SU-DHL-6 (cell line): ENCODE results near the gene NME3.

Source experiments
- H2AFZ ChIP-seq: fragments of 200-600 bp; sonication (generic); 2 replicates; pipeline ENCODE4 v1.6.1; 2014; ENCODE audit warnings: low read depth, mild to moderate bottlenecking, moderate library complexity, mixed read lengths, antibody characterized with exemption, low read length; ENCODE audit not compliant: severe bottlenecking
- H3F3A ChIP-seq: fragments of 200-600 bp; shearing (Covaris generic); 2 replicates; pipeline ENCODE4 v1.6.0; 2016; ENCODE audit warnings: antibody characterized with exemption, mild to moderate bottlenecking; ENCODE audit not compliant: insufficient read depth
- H3K27ac ChIP-seq: fragments of 200-600 bp; sonication (generic); 2 replicates; pipeline ENCODE4 v1.5.1; 2016; ENCODE audit warnings: low read depth, mild to moderate bottlenecking, low read length, moderate library complexity, mixed read lengths
- H3K27me3 ChIP-seq: fragments of 200-600 bp; sonication (generic), shearing (Covaris generic); 2 replicates; pipeline ENCODE4 v1.6.0; 2014; ENCODE audit warnings: mild to moderate bottlenecking, low read length
- H3K36me3 ChIP-seq: fragments of 200-600 bp; sonication (generic); 2 replicates; pipeline ENCODE4 v1.6.1; 2014; ENCODE audit warnings: mild to moderate bottlenecking, low read length, mixed read lengths
- H3K4me2 ChIP-seq: fragments of 300-600, 200-600 bp; shearing (Covaris generic), sonication (generic); 2 replicates; pipeline ENCODE4 v1.6.0; 2014; ENCODE audit warnings: low read length, low read depth, mild to moderate bottlenecking; ENCODE audit not compliant: poor library complexity, severe bottlenecking
- H3K4me3 ChIP-seq: fragments of 200-600 bp; sonication (generic); 2 replicates; pipeline ENCODE4 v1.5.1; 2014; ENCODE audit warnings: antibody characterized with exemption, low read length, mild to moderate bottlenecking, mixed read lengths; ENCODE audit not compliant: insufficient read depth, poor library complexity, severe bottlenecking
- H3K79me2 ChIP-seq: fragments of 200-600 bp; sonication (generic); 2 replicates; pipeline ENCODE4 v1.6.1; 2014; ENCODE audit warnings: mild to moderate bottlenecking, low read length, moderate library complexity; ENCODE audit not compliant: insufficient read depth
- H3K9ac ChIP-seq: fragments of 200-600 bp; sonication (generic); 2 replicates; pipeline ENCODE4 v1.7.0; 2014; ENCODE audit warnings: mild to moderate bottlenecking, low read length
- H3K9me2 ChIP-seq: fragments of 200-600 bp; sonication (generic); replicated peaks from 2 replicates; pipeline ENCODE4 v1.6.1; 2014; ENCODE audit warnings: low read length; ENCODE audit not compliant: insufficient read depth
- H3K9me3 ChIP-seq: fragments of 200-600 bp; sonication (generic); 2 replicates; pipeline ENCODE4 v1.6.1; 2014; ENCODE audit warnings: low read length, mixed read lengths; ENCODE audit not compliant: insufficient read depth
- H4K20me1 ChIP-seq: fragments of 200-600 bp; sonication (generic); 2 replicates; pipeline ENCODE4 v1.6.1; 2014; ENCODE audit warnings: low read depth, mild to moderate bottlenecking, antibody characterized with exemption, low read length, moderate library complexity, mixed read lengths
- CTCF ChIP-seq: fragments of 200-600 bp; sonication (generic); IDR thresholded peaks from one replicate; pipeline ENCODE4 v1.5.1; 2017; ENCODE audit warnings: antibody characterized with exemption, mild to moderate bottlenecking, low read length, moderate library complexity; ENCODE audit not compliant: insufficient read depth, poor library complexity, severe bottlenecking
- EZH2phosphoT487 ChIP-seq: fragments of 200-600 bp; sonication (generic), shearing (Covaris generic); conservative IDR thresholded peaks from 2 replicates; pipeline ENCODE4 v1.6.1; 2018; ENCODE audit warnings: mild to moderate bottlenecking, antibody characterized with exemption, low read length, moderate library complexity, mixed read lengths

The NME3 gene

DNA sequence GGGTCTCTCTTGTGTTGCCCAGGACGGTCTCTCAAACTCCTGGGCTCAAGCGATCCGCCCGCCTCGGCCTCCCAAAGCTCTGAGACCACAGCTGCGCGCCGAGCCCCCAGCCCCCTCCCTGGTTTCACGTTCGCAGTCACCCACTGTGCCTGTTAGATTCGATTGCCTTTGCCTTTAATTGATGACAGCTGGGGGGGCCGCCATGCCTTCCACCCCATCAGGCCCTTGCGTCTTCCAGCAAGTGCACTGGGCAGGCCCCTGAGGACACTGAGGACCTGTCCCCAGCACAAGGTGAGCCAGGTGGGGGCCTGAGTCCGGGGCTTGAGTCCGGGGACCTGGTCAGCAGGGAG lies 18.9 kb upstream of the NME3 start:
- H3F3A ChIP-seq, result no peaks in the 10 kb centered on the region
- H4K20me1 ChIP-seq, result no peaks in the 10 kb centered on the region
- no peak overlapping the region for H3K9ac ChIP-seq
- no peak overlapping the region for H2AFZ ChIP-seq
- TF ChIP-seq EZH2phosphoT487, result no peak
- no peaks in the 10 kb centered on the region for H3K36me3 ChIP-seq
- peaks cover 12% of the 10 kb centered on the region for H3K79me2 ChIP-seq
- no peak overlapping the region for H3K4me2 ChIP-seq
- H3K9me3 ChIP-seq, result no peaks in the 10 kb centered on the region
- no peaks in the 10 kb centered on the region for H3K27me3 ChIP-seq
- no peak overlapping the region for H3K27ac ChIP-seq
- H3K4me3 ChIP-seq, result no peak overlapping the region
- H3K9me2 ChIP-seq, result no peaks in the 10 kb centered on the region

DNA sequence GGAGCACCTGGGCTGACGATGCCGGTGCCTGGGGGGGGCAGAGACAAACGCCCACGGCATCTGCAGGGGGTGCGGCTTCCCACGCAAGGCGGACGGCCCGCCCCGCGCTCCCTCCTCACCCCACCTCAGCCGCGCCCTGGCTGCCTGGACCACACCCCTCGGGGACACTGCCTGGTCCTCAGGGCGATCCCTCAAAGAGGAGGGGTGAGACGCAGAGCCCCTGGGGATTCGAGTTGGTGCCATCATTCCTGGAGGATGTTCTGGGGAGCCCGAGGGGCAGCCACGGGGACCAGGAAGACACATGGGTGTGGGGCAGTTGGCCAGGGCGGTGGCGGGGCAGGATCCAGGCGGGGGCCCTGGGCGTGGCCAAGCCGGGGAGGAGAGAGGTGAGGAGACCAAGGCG lies 18.3 kb upstream of the NME3 start:
- no peaks in the 10 kb centered on the region for H3K36me3 ChIP-seq

GRCh38 chr16:1788708-1789100 lies 17.4 kb upstream of the NME3 start:
- H3K27ac ChIP-seq, result no peak overlapping the region
- H3K4me2 ChIP-seq, result no peak overlapping the region
- H3K79me2 ChIP-seq, result peaks cover 25% of the 10 kb centered on the region
- H3K9me3 ChIP-seq, result no peaks in the 10 kb centered on the region
- no peaks in the 10 kb centered on the region for H3K36me3 ChIP-seq
- no peaks in the 10 kb centered on the region for H4K20me1 ChIP-seq
- no peaks in the 10 kb centered on the region for H3K9me2 ChIP-seq
- no peaks in the 10 kb centered on the region for H3K27me3 ChIP-seq
- TF ChIP-seq CTCF (no peak), EZH2phosphoT487 (no peak)
- H3K4me3 ChIP-seq, result no peak overlapping the region
- no peaks in the 10 kb centered on the region for H3F3A ChIP-seq
- no peak overlapping the region for H2AFZ ChIP-seq
- no peak overlapping the region for H3K9ac ChIP-seq

More for the DNA sequence above, 18.3 kb upstream of the NME3 start:
- H4K20me1 ChIP-seq, result no peaks in the 10 kb centered on the region
- H2AFZ ChIP-seq, result no peak overlapping the region
- no peaks in the 10 kb centered on the region for H3F3A ChIP-seq
- no peaks in the 10 kb centered on the region for H3K9me2 ChIP-seq
- H3K4me3 ChIP-seq, result no peak overlapping the region
- no peaks in the 10 kb centered on the region for H3K27me3 ChIP-seq
- TF ChIP-seq EZH2phosphoT487 (no peak), CTCF (no peak)
- H3K4me2 ChIP-seq, result no peak overlapping the region
- H3K9ac ChIP-seq, result no peak overlapping the region
- peaks cover 16% of the 10 kb centered on the region for H3K79me2 ChIP-seq
- H3K9me3 ChIP-seq, result no peaks in the 10 kb centered on the region
- no peak overlapping the region for H3K27ac ChIP-seq

GRCh38 chr16:1788095-1788707 lies 16.9 kb upstream of the NME3 start:
- TF ChIP-seq CTCF (no peak), EZH2phosphoT487 (no peak)

More at GRCh38 chr16:1788095-1788707, 16.9 kb upstream of the NME3 start:
- H3K27me3 ChIP-seq, result no peaks in the 10 kb centered on the region
- H3K9me3 ChIP-seq, result no peaks in the 10 kb centered on the region
- no peaks in the 10 kb centered on the region for H3K36me3 ChIP-seq
- no peaks in the 10 kb centered on the region for H4K20me1 ChIP-seq
- no peak overlapping the region for H2AFZ ChIP-seq
- H3K9me2 ChIP-seq, result no peaks in the 10 kb centered on the region
- H3K79me2 ChIP-seq, result peaks cover 30% of the 10 kb centered on the region
- no peak overlapping the region for H3K27ac ChIP-seq
- no peak overlapping the region for H3K4me3 ChIP-seq
- no peak overlapping the region for H3K4me2 ChIP-seq
- H3F3A ChIP-seq, result no peaks in the 10 kb centered on the region
- H3K9ac ChIP-seq, result no peak overlapping the region
